PFSK-1 (cell line): ENCODE measurements around the gene MAGOHB.

ENCODE experiments used
- FOXP2 ChIP-seq: optimal IDR thresholded peaks from 2 replicates; pipeline ENCODE3; 2011; ENCODE audit warnings: borderline replicate concordance, control low read depth, inconsistent platforms; ENCODE audit not compliant: insufficient read depth; ENCODE audit errors: extremely low read length, extremely low read depth
- POLR2AphosphoS5 ChIP-seq: IDR thresholded peaks from 2 replicates; pipeline ENCODE4 v1.6.1; 2012; ENCODE audit warnings: low read depth, mild to moderate bottlenecking, control low read depth, low read length, moderate library complexity
- SIN3A ChIP-seq: IDR thresholded peaks from 2 replicates; pipeline ENCODE4 v1.6.1; 2012; ENCODE audit warnings: mild to moderate bottlenecking, low read length, moderate library complexity, borderline replicate concordance; ENCODE audit not compliant: insufficient read depth
- TF ChIP-seq, protein P1 (sequence below), 2 experiments: IDR thresholded peaks; 2 replicates each; pipeline versions ENCODE4 v1.6.1 to v1.8.0; 2011 to 2012; ENCODE audit warnings: low read depth in 2 of 2, low read length in 2 of 2, control low read depth in 1 of 2, inconsistent platforms in 1 of 2, mild to moderate bottlenecking in 1 of 2, moderate library complexity in 1 of 2; ENCODE audit not compliant: insufficient read depth in 1 of 2

DNA sequence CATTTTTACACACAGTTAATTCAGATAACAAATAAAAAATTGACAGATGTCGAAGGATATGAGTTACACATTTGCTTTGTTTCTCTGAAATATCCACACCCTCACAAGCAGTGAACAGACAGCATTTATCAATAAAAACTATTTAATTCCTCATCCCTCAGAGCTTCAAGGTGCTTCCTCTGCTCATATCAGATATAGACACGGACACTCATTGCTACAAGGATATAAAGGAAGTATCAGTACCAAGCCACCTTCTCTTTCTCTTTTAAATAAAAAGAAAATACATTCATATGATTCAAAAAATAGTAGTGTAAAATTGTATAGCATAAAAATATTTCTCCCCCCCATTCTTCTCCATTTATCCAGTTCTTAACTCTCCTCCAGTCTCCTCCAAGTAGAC, 21.9 kb upstream of the MAGOHB start:
- no peak for TF ChIP-seq SIN3A
- TF ChIP-seq POLR2AphosphoS5 = no peak
- TF ChIP-seq, protein P1, sequence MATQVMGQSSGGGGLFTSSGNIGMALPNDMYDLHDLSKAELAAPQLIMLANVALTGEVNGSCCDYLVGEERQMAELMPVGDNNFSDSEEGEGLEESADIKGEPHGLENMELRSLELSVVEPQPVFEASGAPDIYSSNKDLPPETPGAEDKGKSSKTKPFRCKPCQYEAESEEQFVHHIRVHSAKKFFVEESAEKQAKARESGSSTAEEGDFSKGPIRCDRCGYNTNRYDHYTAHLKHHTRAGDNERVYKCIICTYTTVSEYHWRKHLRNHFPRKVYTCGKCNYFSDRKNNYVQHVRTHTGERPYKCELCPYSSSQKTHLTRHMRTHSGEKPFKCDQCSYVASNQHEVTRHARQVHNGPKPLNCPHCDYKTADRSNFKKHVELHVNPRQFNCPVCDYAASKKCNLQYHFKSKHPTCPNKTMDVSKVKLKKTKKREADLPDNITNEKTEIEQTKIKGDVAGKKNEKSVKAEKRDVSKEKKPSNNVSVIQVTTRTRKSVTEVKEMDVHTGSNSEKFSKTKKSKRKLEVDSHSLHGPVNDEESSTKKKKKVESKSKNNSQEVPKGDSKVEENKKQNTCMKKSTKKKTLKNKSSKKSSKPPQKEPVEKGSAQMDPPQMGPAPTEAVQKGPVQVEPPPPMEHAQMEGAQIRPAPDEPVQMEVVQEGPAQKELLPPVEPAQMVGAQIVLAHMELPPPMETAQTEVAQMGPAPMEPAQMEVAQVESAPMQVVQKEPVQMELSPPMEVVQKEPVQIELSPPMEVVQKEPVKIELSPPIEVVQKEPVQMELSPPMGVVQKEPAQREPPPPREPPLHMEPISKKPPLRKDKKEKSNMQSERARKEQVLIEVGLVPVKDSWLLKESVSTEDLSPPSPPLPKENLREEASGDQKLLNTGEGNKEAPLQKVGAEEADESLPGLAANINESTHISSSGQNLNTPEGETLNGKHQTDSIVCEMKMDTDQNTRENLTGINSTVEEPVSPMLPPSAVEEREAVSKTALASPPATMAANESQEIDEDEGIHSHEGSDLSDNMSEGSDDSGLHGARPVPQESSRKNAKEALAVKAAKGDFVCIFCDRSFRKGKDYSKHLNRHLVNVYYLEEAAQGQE (IDR thresholded peaks at IDR 0.05; ENCODE audit: insufficient read depth in 1 of 2, low read depth in 2 of 2, low read length in 2 of 2) = no peak
- TF ChIP-seq FOXP2 = no peak
